Measurements from ENCODE around the gene NFU1.

The NFU1 gene

DNA sequence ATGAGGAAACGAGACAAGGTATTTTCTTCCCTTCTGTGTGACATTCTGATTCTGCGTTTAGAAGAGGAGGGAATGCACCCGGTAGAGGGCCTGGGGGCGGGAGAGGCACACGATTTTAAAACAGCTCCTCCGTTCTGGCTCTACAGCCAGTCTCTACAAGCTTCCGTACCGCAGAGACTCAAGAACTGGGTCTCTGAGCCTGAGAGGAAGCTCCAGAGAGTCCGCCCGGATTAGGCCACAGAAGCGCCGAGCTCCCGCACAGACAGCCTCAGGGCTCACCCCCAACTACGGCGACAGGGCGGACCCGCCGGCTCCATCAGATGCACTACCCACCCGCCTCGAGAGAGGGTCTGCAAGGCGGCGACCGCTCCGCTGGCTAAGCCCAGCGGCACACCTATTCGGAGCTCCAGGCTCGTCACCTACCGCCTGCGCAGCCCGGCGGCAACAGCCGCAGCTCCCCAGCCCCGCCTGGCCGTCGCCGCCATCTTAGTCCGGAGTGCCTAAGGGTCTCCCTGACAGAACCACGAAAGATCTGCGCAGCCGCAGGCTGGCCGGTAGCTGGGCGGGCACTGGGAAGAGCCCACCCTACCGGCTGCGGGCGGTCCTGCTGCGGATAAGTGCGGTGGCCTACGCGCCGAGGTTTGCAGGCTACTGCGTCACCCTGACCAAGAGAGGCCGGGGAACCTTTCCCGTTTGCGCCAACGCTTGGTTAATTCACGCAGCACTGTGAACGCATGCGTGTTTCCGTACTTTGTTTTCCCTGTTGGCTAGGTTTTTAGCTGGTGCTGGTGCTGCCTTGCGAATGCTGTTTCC lies at the start of gene NFU1:
NFU1 (minus strand) TSS at position 498 of the 813 bp plus-strand sequence; CDS start at position 485, 13 bp downstream.
- DNase-seq = peak; percentile 89 to 92

DNA sequence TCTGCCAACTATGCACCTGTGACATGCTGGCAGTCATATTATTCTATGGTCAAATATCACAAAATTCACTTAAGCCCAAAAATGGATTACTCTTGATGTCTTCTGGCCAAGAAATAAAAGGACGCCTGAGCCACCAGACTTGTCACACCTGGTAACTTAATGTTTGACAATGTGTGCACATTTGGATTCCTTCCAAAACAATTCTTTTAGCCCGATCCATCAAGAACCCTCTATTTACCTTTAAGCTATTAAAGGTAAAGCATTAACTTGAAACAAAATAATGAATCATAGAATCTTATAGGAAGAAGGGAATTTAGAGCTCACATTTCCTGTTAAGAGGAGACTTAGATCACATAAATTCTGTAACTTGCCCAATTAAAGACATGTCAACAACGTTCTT lies 46.5 kb upstream of the NFU1 start:
- DNase-seq = no peak

DNA sequence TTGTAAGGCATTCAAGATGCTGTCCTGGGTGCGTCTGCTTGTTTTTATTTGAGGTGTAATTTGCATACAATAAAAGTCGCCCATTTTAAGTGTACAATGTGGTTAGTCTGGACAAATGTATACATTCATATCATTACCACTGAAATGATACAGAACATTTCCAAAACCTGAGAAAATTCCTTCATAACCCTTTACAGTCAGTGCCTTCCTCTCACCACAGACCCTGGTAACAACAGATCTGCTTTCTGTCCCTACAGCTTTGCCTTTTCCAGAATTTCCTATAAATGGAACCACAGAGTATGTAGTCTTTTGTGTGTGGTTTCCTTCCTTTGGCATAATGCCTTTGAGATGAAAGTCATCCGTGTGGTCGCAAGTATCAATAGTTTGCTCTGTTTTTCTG lies 45.8 kb upstream of the NFU1 start:
- no peak for DNase-seq

DNA sequence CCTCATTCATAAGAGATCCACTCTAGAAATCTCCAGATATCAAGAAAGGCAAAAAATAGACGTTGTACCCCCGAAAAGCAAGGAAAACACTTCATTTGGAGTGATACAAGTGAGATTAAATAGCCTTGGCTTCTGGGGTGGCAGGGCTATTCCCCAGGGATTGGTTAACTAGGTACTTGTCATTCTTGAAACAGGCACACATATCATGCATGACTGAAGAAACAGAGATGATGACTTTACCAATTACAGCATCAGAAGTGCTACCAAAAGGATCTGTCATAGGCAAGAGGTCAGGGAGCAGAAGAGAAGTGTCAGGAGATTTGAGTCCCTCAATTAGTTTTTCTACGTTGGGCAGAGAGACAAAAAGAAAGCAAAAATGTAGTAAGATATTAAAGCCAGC lies 45.2 kb upstream of the NFU1 start:
- no peak for DNase-seq

DNA sequence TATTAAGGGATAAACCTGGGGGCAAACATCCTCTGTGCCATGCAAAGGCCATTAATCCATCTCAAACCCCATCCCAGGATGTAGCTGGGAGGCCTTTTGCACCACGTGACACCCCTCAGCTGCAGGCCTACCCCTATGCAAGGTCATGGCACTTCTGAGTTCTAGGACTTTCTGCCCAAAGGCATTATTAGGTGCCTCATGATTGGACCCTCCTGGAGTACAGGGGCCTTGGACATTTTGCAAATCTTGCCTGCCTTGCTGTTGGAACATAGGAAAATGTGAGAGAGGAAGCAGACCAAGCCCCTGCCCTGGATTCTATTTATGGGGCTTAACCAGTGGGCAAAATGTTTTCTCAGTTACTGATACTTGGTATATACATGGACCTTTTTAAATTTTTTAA lies 44.2 kb upstream of the NFU1 start:
- DNase-seq = no peak

DNA sequence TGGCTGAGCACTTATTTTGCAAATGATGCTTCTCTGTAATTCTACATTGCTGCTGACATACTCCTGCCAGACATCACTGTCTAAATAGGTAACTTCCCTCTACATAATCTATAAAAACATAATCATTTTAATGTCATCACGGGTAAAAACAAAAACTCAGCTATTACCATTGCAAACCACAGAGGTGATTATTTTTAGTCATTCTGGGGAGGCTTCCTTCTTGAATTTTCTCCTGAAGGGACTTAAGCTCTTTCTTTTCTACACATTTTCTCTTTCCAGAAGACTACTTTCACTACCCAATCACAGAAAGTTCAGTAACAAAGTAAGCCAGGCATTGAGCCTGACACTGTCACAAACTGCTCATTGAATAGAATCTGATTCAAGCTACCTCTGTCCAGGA lies 40.4 kb upstream of the NFU1 start:
- DNase-seq = no peak

DNA sequence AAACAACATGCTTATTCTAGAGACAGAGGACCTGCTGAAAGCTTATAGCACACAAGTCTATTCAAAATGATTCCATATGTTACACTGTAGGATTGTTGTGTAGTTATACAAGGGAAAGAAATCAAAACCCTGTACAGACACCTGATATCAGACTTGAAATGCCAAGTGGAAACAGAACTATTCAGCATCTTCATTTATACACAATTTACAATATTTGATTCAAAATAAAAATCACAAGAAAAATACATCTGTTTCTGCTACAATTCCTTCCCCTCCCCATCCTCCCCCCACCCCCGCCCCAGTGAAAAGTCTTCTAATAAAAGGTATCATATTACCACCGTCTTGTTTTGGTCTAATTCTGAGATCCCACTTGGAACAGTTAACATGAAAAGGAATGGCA lies 37.5 kb upstream of the NFU1 start:
- DNase-seq = no peak

DNA sequence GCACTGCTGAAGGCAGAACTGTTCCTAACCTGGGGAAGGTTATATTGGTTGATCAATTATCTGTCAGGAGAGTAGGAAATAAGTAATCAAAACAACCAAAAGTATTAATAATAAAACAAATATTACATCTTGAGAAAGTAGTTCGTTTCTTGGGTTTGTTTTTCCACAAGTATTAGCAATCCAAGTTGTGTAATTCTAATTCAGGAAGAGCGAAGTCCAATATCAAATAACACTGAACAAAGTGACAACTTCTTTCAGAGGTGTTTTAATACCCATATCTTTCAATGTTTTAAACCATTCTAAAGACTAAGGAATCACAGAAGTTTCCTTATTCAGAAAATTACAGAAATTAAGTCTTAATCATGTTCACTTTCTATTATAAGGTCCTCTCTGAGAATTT lies 34.6 kb upstream of the NFU1 start:
- DNase-seq = no peak

DNA sequence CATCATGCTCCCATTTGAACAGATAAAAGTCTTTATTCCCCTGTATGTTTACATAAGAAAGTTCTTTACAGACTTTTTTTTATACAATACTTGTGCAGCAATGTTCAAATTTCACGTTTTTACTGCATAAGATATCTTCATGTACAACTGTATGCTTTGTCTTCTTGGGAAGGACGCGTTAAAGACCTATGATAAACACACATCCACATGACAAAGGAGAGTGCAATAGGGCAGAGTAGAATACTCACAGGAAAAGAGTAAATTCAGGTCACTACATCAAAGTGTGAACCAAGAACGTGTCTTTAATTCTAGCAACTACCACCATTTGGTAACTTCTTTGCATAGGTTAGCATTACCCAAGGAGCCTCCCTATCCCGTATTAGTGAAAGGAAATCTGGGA lies 33.7 kb upstream of the NFU1 start:
- DNase-seq = no peak

DNA sequence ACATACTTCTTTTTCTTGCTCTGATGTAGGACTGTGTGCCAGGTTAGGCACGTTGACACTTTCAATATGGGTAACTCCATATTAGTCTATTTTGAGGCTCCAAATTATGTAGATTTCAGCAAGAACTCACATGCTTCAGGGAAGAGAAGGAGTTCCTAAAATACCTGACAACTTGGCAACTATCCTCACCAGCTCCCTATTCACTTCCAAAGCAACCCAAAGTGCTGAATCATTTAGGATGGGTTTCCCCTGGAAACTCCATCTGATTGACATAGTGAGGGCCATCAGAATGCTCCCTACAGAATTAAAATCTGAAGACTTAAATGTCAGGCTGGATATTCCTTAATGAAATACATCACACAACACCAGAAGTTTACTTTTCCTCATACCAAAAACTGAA lies 32.5 kb upstream of the NFU1 start:
- no peak for DNase-seq

DNA sequence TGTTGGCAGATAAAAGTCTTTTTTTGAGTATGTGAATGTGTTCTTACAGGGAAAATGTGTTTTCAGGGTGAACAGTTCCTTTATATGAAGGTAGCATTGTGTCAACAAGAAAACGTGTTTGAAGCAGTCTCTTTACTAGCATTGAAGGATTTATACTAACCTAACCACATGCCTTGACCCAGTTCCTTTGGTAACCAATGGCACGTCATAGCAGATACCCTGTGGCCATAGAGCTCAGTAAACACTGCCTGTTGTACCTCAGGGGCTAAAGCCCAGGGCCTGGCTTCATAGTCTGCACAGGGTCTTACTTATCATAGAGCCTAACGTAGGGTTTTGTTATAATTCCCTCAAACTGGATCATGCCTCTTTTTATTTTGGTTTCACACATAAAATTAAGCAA lies 32.1 kb upstream of the NFU1 start:
- no peak for DNase-seq

DNA sequence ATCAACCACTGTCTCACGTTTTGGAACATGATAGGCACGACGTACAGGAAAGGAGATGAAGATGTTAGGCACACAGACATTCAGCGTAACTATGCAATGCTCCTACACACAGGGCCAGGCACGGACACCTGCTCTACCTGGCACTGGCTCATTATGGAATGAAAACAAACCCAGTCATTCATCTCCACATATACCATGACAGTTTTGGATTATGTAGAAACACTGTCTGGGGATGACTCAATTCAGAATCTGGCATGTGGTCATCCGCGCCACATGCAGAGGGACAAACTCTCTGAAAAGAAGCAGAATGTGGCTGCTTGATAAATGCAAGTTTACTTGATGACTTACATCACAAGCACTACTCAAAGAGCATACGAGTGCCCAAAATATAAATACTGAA lies 29.5 kb upstream of the NFU1 start:
- DNase-seq = no peak

DNA sequence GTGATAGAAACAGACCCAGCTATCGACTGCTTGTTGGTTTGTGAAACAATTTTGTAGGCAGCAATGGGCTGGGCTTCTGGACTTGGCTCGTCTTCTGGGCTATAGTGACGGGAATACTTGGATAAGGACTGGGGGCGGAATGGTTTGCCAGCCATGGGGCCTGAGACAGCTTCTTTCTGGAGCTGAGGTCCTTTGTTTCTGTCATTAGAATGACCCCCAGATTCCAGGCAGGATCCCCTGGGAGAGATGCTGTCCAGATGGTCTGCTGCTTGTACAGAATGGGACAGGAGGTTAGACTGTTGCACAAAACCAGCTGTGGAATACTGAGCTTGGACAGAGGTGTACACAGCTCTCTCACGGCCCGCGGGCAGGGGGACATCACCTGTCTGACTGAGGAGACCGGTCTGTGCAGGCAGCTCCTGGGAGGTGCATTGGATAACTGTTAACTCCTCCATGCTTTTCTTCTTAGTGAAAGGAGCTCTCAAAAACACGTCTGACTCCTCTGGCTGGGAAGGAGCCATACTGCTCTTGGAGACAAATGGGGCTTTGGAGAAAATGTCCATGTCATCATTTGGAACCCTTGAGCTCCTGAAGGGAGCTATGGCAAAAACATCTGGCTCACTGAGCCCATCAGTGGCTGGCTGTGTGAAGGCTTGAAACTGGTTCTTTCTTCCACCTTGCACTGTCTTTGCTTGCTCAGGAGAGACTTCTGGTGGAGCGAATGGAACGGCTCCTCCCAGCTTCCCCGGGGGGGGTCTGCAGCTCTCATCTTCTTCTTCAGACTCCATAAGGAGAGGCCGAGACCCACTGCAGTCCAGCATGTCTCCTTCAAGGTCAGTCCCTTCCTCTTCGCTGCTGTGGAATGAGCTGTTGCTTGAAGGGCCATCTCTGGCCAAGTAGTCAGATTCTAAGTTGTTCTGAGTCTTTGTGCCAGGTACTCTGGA lies 28.6 kb upstream of the NFU1 start:
- no peak for DNase-seq

DNA sequence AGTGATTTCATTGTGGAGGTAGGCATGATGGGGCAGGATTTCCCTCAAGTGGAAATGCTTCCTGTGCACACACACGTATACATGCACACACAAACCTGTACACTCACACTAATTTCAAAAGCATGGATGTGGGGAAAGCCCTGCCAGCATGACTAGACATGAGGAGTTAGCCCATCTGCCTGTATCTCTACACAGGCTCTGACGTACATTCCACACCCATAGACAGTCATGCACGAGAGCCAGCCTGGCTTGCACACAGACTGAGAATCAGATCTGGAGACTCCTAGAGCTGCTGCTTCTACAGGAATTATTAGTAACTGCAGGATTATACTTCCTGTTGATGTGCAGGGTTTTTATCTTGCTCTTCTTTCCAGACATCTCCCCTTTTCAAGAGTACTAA lies 27.3 kb upstream of the NFU1 start:
- DNase-seq = no peak

DNA sequence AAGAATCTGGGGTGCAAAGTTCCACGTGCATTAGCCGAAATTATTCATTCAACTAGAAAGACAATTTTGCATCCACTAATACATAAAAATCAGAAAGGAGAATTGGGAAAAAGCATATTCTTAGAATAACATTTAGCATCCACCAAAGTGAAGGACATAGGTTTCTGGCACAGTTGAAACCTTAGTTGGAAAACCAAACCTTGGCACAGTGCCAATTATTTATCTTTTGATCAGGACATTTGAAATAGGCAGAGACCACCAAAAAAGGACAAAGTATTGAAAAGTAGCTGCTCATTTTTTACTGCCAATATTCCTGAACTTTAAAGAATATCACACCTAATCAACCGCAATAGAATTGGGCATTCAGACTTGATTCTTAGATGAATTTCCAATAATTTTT lies 25.5 kb upstream of the NFU1 start:
- DNase-seq = no peak

DNA sequence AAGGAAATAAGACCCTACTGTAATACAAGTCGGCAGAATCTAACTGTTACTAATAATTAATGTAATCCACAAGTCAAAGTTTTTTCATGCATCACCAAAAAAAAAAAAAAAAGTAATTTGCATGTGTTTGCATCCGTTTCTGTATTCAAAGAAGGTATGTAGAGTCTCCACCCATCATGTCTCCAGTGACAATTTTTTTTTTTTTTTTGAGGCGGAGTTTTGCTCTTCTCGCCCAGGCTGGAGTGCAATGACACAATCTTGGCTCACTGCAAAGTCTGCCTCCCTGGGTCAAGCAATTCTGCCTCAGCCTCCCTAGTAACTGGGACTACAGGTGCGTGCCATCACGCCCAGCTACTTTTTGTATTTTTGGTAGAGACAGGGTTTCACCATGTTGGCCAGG lies 24.2 kb upstream of the NFU1 start:
- no peak for DNase-seq

DNA sequence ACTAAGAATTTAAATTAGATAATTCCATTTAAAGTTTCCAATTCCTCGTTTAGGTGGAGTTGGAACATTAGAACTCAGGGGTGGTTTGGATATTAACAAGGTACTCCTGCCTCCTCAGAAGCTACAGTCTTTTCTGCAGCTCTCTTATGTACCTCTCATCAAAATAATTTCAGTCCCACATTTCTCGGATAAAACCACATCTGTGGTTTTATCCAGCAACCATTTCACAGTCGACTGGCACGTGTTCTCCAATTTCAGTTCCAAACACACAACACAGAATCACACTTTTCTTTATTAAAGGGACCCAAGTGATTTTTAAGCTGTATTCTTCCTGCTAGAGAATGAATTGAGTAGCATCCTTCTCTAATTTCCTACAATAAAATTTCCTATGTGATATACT lies 22.7 kb upstream of the NFU1 start:
- DNase-seq = no peak

DNA sequence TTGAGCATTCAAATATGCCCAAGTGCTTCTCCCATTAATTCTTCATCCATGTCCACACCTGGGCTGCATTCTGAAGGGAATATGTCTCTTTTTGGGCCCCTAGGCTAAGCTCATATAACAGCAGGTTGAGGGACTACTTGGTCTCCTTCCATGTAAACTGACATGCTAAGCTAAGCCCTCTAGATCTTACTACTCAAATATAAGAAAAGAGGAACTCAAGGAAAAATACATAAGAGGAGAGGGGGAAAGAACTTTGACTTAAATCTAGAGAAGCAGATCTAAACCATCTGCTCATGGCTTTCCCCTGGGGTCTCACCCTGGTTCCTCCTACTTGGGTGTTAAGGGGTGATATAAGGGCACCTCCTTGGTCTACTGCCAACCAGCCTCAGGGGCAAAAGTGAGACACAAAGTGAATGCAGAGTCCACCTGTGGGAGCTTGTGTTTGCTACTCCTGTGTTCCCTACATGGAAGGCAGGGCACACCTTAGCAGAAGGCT lies 19.8 kb upstream of the NFU1 start:
- no peak for DNase-seq

DNA sequence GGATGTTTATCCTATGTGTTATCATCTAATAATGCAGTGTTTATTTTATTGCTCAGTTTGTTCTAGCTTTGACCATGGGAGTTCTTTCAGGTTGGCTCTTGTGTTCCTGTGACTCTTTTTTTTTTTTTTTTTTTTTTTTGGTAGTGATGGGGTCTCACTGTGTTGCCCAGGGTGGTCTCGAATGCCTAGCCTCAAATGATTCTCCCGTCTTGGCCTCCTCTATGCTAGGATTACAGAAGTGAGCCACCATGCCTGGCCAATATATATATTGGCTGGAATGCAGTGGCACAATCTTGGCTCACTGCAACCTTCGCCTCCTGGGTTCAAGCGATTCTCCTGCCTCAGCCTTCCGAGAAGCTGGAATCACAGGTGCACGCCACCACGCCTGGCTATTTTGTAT lies 18.9 kb upstream of the NFU1 start:
- DNase-seq = no peak

DNA sequence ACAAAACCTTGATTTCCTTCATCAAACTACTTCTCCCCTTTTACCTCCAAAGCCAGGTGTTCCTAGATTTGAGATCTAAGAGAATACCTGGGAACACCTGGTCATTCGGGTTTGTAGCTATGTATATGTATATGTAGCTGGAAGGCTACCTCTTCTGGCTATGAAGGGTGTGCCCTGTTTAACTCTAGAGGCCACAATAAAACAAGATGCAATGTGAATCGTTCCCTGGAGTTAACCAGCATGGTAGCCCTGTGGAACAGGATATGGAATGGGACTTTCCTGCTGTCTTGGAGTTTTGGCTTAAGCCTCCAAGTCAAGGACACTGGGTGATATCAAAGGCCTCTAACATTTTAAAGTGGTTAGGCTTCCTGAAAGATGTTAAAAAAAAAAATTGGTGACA lies 17.7 kb upstream of the NFU1 start:
- DNase-seq = no peak

DNA sequence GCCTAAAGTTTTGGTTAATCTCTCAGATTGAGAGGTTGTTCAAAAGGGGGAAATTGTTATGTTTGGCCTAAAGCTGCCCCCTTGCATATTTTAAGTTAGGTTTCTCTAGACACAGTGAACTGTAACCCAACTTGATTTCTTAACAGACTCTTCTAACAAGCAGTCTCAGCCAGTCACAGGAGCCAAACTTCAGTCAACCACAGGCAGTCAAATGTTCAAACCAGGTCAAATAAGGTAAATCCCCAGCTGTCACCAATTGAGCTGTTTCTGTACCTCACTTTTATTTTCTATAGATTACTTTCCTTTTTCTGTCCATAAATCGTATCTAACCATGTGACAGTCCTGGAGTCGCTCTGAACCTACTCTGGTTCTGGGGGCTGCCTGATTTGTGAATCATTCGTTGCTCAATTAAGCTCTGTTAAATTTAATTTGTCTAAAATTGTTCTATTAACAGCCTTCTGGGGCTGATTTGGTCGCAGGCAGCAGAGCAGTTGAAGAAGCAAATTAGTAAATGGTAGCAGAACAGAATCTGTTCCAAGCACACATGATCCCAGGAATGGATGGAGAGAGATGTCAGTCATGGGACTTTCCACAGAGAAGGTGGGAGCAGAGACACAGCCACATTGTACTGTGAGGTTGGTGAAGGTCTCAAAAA lies 16.4 kb upstream of the NFU1 start:
- peak; percentile 21 to 35 for DNase-seq

DNA sequence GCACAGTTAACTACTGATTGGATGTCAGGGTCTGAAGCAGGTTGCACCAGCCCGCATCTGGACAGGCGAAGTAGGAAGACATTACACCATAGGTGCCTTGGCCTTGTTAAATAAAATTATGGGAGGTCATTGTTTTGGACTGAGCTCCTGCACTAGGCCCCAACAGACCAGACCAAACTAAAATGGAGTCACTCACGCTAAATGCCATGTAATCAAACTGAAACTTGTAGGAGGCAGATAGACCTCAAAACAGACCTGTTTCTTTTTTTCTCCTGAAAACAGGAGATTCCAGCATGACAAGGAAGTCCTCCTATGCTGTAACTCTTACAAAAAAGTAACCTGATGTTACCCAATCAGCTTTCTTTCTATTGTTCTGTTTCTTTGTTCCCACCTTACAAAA lies 15.5 kb upstream of the NFU1 start:
- no peak for DNase-seq

DNA sequence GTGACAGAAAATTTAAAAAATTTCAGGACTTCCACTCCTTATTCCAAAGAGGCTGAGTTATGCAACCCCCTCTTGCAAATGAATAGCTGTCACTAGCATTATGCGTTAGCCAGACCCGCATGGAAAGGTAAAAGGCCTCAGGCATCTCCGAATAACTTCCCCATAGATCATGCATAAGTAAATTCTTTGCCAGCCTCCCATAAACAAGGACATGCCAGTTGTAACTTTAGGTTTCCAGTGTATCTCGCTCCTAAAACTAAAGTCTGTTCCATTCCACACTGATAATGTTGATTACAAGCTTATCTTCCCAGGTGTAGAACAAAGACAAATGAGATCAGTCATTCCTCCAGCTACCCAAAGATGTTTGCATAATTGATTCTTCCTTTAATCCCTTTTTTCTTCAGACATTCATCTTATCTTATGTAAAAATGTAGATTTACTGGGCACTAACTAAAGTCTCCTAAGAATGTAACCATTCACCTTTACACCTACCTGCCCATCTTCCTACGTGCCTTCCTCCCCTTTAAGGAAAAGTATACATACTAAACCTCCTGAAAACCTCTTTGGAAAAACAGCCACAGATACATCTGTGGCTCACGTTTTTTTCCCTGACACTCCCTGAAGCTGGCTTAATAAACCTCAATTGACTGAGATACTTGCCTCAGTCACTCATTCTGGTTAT lies 13.6 kb upstream of the NFU1 start:
- no peak for DNase-seq
